ENCODE measurements around the gene RABGAP1L. TPM values are rescaled to one million over a fixed set of nuclear protein-coding genes. Genes with fewer than 3 reads are reported as not detected.

RABGAP1L gene
- total RNA-seq, 1 donor from 2014 or later, result 69.2 TPM

DNA sequence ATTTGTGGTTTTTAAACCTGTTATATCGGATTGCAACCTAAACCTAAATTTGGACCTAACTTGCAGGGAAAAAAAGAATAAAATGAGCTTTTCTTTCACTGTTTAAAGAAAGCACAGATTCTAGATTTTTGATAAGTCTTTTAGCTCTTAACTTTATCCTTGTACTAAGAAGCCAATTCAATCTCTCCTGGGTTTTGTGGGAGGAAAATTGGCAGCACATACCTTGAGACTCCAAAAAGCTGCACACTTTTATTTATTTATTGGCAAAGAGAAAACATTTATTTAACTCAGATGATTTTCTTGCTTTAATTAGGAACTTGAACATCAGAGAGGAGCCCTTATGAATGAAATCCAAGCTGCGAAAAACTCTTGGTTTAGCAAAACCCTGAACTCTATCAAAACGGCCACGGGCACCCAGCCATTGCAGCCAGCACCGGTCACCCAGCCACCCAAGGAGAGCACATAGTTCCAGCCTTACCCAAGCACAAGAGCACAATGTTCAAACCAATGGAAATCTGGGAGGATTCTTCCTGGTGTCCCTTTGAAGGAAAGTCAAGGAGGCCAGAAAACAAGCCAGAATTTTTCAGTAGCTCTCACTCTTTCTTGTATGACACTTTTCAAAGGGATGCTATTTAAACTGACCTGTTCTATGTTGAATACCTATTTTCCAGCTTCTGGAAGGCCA, 830.4 kb downstream of the RABGAP1L start:
- Histone ChIP-seq H3K27ac (replicated peaks) (peak overlapping the region; percentile 80), H3K4me1 (peaks cover 17% of the 10 kb centered on the region), H3K27me3 (ENCODE audit: low read depth) (no peaks in the 10 kb centered on the region), H3K4me3 (peak overlapping the region; percentile 62), H3K9me3 (replicated peaks) (no peaks in the 10 kb centered on the region), H3K36me3 (no peaks in the 10 kb centered on the region)
- DNase-seq, result no peak
- TF ChIP-seq, protein P1, sequence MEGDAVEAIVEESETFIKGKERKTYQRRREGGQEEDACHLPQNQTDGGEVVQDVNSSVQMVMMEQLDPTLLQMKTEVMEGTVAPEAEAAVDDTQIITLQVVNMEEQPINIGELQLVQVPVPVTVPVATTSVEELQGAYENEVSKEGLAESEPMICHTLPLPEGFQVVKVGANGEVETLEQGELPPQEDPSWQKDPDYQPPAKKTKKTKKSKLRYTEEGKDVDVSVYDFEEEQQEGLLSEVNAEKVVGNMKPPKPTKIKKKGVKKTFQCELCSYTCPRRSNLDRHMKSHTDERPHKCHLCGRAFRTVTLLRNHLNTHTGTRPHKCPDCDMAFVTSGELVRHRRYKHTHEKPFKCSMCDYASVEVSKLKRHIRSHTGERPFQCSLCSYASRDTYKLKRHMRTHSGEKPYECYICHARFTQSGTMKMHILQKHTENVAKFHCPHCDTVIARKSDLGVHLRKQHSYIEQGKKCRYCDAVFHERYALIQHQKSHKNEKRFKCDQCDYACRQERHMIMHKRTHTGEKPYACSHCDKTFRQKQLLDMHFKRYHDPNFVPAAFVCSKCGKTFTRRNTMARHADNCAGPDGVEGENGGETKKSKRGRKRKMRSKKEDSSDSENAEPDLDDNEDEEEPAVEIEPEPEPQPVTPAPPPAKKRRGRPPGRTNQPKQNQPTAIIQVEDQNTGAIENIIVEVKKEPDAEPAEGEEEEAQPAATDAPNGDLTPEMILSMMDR (IDR thresholded peaks at IDR 0.05; ENCODE audit: borderline replicate concordance), result no peak
- intact Hi-C loops (cut with micrococcal nuclease), result no loop called here

DNA sequence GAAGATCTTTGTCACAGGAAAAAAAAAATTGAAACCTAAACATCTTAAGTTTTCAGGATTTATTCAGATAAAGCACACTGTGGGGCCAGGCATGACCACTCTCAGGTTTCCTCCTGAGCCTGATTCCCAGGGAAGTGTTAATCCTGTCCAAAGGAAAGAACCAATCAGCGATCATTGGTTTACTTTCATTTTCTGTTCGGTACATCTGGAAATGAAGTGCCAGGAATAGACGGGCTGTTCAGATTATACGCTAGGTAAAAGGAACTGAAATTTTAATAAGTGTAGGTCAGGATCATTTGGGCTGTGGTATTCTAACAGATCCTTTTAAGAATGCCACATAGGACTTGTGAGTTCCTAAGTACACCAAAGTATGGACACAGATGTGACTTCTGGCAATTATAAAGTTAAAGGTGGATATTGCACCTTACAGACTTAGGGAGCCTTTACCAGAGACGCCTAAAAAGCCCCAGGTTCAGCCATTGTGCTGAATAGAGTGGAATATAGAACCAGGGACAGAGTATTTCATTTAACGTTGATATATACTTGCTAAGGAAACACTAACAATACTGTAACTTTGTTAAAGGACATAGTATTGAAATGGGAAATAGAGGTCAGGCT, 831.2 kb downstream of the RABGAP1L start:
- H3K27ac ChIP-seq (replicated peaks), result peak overlapping the region; percentile 80
- H3K9me3 ChIP-seq (replicated peaks), result no peaks in the 10 kb centered on the region
- TF ChIP-seq, protein P1 (IDR thresholded peaks at IDR 0.05; ENCODE audit: borderline replicate concordance), result no peak
- H3K36me3 ChIP-seq, result no peaks in the 10 kb centered on the region
- H3K4me1 ChIP-seq, result peaks cover 17% of the 10 kb centered on the region
- no peaks in the 10 kb centered on the region for H3K27me3 ChIP-seq (ENCODE audit: low read depth)
- no peak for DNase-seq
- intact Hi-C loops (cut with micrococcal nuclease), result no loop called here
- peak overlapping the region; percentile 62 for H3K4me3 ChIP-seq

DNA sequence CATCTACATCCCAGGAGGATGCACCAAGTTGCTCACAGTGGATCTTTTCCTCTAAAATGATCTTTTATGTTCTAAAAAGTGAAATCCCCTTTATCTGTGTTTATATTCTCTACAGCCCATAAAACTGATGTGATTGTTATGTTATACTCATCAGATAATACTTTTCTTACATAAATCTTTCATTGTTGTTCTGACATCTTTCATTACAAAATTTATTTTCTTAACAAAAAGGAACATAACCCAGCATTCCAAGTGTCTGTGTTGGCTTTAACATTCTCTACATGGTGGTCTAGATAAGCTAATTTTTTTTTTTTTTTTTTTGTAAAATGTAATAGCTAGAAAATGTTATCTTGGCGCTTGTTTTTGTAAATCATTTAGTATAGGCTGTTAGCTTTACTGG, 832.2 kb downstream of the RABGAP1L start:
- Histone ChIP-seq H3K9me3 (replicated peaks) (no peaks in the 10 kb centered on the region), H3K36me3 (no peaks in the 10 kb centered on the region), H3K27me3 (ENCODE audit: low read depth) (no peaks in the 10 kb centered on the region), H3K27ac (replicated peaks) (no peak overlapping the region), H3K4me1 (peaks cover 18% of the 10 kb centered on the region), H3K4me3 (no peak overlapping the region)
- TF ChIP-seq, protein P1 (IDR thresholded peaks at IDR 0.05; ENCODE audit: borderline replicate concordance), result no peak
- DNase-seq, result no peak
- intact Hi-C loops (cut with micrococcal nuclease), result no loop called here

DNA sequence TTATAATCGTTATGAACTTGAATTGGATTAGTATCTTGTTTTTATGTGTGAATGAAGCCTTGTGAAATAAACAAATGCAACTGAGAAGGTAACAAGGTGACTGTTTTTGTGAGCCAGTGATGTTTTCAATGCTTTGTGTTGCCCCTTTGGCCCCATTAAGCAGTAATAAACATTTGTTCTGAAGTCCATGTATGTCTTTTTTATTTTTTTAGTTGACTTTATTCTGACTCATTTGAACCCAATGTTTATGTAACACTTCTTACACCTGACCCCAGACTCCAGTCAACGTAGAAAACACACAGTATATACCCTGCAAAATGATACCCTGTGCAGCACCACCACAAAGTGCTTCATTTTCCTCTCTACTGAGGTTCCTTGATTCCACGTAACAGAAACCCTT, 835.8 kb downstream of the RABGAP1L start:
- H3K4me1 ChIP-seq, result peaks cover 24% of the 10 kb centered on the region
- intact Hi-C loops (cut with micrococcal nuclease), result no loop called here
- no peaks in the 10 kb centered on the region for H3K36me3 ChIP-seq
- no peak overlapping the region for H3K27ac ChIP-seq (replicated peaks)
- no peaks in the 10 kb centered on the region for H3K27me3 ChIP-seq (ENCODE audit: low read depth)
- no peak for DNase-seq
- H3K4me3 ChIP-seq, result no peak overlapping the region
- TF ChIP-seq, protein P1 (IDR thresholded peaks at IDR 0.05; ENCODE audit: borderline replicate concordance), result no peak
- no peaks in the 10 kb centered on the region for H3K9me3 ChIP-seq (replicated peaks)

DNA sequence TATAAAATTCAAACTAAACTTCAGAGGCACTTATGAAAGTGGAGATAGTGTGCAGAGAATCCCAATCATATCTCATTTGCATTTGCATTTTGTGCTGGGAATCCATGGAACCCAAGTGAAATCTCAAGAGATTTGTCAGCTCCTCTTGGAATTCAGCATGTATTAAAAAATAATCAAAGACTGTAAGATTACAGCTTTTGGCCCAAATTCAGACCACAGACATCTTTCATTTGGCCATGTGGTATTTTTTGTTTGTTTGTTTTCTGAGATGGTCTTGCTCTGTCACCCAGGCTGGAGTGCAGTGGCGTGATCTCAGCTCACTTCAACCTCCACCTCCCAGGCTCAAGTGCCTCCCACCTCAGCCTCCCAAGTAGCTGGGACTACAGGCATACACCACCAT, 836.6 kb downstream of the RABGAP1L start:
- Histone ChIP-seq H3K27me3 (ENCODE audit: low read depth) (no peaks in the 10 kb centered on the region), H3K36me3 (no peaks in the 10 kb centered on the region), H3K4me3 (no peak overlapping the region), H3K4me1 (peaks cover 26% of the 10 kb centered on the region), H3K9me3 (replicated peaks) (no peaks in the 10 kb centered on the region), H3K27ac (replicated peaks) (no peak overlapping the region)
- intact Hi-C loops (cut with micrococcal nuclease), result no loop called here
- TF ChIP-seq, protein P1 (IDR thresholded peaks at IDR 0.05; ENCODE audit: borderline replicate concordance), result no peak
- no peak for DNase-seq
